ENCODE results near the gene MCAM. TPM values are rescaled to one million over a fixed set of nuclear protein-coding genes. Genes with fewer than 3 reads are reported as not detected.

MCAM gene
- total RNA-seq, 4 donors from 2014 or later: 103 to 198 (median 183) TPM

DNA sequence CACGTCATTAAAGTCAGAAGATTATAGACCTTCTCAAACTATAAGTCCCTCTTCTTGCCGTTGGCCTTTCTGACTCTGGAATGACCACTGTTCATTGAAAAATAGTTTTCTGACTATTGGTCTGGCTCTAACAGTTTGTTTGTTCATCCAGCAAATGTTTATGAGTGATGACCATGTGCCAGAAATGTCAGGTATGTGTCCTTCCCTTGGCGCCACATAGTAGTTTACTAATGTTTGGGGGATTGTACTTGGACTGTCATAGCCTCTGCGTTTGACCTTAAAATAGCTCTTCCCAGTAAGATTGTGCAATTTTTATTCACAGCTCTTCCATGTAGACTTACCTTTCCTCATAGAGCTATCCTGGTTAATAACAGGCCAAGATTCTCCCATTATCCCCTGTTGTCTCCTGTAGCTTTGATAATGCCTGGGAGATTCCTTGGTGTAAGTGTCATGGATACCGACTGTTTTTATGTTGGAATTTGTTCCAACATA is 13.7 kb downstream of the MCAM start:
- DNase-seq (ENCODE audit: low spot score in 2 of 2): no peak

DNA sequence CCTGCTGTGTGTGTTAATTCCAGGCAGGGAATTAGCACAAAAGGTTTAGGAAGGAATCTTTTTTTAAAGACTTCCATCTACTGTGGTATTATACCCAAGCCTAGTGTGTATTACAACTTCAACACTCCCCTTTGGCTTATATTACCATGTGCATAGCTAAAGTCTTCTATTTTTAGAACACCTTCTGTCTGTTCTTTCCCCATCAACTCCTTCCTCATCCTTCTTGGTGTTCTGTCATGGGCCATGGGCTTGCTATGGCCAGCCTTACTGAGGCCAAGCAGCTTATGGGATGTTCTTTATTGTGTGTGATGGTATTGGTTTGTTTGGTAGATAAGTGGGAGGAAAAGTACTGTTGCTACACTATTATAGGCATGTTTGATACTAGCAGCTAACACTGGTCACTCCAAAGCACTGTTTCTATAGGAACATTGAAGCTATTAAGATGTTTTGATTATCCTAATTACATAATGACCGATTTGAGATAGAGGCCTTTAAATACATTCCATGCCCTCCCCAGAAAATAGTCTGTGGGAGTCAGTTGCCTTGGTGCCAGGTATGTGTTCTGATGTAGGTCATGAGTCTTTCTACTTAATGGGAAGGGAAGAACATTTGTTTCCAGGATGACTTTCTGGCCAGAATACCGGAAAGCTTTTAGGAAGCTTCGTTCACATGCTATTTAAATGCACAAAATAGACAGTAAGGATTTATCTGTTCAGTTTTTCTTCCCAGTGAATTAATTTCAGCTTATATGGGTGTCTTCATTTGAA is 16.5 kb downstream of the MCAM start:
- no peak for DNase-seq (ENCODE audit: low spot score in 2 of 2)
- H3K4me3 ChIP-seq (ENCODE audit: low read depth, poor library complexity, severe bottlenecking): no peak overlapping the region
- intact Hi-C loops (cut with DNase I; ENCODE audit: low total_unique reads): no loop called here
- no peak for TF ChIP-seq POLR2A (IDR thresholded peaks at IDR 0.05)
- TF ChIP-seq, protein P1, sequence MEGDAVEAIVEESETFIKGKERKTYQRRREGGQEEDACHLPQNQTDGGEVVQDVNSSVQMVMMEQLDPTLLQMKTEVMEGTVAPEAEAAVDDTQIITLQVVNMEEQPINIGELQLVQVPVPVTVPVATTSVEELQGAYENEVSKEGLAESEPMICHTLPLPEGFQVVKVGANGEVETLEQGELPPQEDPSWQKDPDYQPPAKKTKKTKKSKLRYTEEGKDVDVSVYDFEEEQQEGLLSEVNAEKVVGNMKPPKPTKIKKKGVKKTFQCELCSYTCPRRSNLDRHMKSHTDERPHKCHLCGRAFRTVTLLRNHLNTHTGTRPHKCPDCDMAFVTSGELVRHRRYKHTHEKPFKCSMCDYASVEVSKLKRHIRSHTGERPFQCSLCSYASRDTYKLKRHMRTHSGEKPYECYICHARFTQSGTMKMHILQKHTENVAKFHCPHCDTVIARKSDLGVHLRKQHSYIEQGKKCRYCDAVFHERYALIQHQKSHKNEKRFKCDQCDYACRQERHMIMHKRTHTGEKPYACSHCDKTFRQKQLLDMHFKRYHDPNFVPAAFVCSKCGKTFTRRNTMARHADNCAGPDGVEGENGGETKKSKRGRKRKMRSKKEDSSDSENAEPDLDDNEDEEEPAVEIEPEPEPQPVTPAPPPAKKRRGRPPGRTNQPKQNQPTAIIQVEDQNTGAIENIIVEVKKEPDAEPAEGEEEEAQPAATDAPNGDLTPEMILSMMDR (IDR thresholded peaks at IDR 0.05): no peak
- WGBS, 2 donors: 78 to 84% methylated on average over 3 of the region's 3 CpGs

More for the DNA sequence above, 13.7 kb downstream of the MCAM start:
- TF ChIP-seq, protein P1 (IDR thresholded peaks at IDR 0.05): no peak
- no peak for TF ChIP-seq POLR2A (IDR thresholded peaks at IDR 0.05)
- intact Hi-C loops (cut with DNase I; ENCODE audit: low total_unique reads): no loop called here
- 91 to 93% methylated on average over 5 of the region's 5 CpGs for WGBS, 2 donors
- no peak overlapping the region for H3K4me3 ChIP-seq (ENCODE audit: low read depth, poor library complexity, severe bottlenecking)

DNA sequence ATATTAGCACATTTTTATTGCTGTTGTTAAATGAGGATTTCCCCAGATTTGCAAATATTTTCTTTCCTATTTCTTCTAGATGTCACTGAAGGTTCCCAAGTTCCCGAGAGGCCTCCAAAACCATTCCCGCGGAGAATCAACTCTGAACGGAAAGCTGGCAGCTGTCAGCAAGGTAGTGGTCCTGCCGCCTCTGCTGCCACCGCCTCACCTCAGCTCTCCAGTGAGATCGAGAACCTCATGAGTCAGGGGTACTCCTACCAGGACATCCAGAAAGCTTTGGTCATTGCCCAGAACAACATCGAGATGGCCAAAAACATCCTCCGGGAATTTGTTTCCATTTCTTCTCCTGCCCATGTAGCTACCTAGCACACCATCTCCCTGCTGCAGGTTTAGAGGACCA is 17.5 kb downstream of the MCAM start:
- peak in 1 of 2 donors; percentile 28 for DNase-seq (ENCODE audit: low spot score in 2 of 2)
- TF ChIP-seq POLR2A (IDR thresholded peaks at IDR 0.05): no peak
- TF ChIP-seq, protein P1 (IDR thresholded peaks at IDR 0.05): no peak
- intact Hi-C loops (cut with DNase I; ENCODE audit: low total_unique reads): no loop called here
- 96 to 98% methylated on average over 9 of the region's 9 CpGs for WGBS, 2 donors
- no peak overlapping the region for H3K4me3 ChIP-seq (ENCODE audit: low read depth, poor library complexity, severe bottlenecking)

DNA sequence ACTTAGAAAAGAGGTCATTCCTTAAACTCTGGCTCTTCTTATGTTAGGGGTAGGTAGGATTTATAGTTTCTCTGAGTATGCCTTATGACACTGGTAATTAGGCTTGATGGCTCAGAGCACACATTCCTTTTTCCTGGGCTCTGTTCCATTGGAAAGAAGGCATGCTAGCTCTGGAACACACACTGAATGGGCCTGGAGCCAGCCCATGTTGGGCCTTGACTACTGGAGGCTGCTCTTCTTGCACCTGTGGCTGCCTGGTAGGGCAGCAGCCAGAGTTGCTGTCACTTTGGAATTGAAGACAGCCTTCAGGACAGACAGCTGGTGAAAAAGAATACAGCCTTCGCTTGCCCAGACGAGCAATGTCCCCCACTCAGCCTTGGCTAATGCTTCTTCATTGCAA is 18.2 kb downstream of the MCAM start:
- WGBS, 2 donors: 68 to 71% methylated on average over 2 of the region's 2 CpGs
- H3K4me3 ChIP-seq (ENCODE audit: low read depth, poor library complexity, severe bottlenecking): no peak overlapping the region
- intact Hi-C loops (cut with DNase I; ENCODE audit: low total_unique reads): no loop called here
- DNase-seq (ENCODE audit: low spot score in 2 of 2): no peak
- no peak for TF ChIP-seq POLR2A (IDR thresholded peaks at IDR 0.05)
- TF ChIP-seq, protein P1 (IDR thresholded peaks at IDR 0.05): no peak

DNA sequence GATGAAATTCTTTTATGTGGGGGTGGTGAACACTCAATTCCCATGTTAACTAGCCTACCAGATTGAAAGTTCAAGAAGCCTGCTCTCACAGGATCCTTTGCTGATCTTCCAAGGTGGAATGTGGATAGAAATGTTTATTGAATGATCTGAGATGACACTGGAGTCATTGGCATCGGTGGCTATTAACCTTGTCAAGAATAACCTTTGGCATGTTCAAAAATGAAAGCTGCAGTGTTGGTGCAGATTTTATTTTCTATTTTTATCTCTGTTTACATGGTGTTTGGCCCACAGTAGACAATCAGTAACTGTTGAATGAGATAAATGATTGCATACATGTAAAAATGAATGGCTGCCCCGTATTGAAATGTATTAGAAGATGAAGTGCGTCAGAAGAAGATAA is 19.0 kb downstream of the MCAM start:
- DNase-seq (ENCODE audit: low spot score in 2 of 2): no peak
- no peak overlapping the region for H3K4me3 ChIP-seq (ENCODE audit: low read depth, poor library complexity, severe bottlenecking)
- WGBS, 2 donors: 55% methylated on average over 3 of the region's 3 CpGs
- TF ChIP-seq, protein P1 (IDR thresholded peaks at IDR 0.05): no peak
- TF ChIP-seq POLR2A (IDR thresholded peaks at IDR 0.05): no peak
- intact Hi-C loops (cut with DNase I; ENCODE audit: low total_unique reads): no loop called here
